OCI-LY1 (cell line): ENCODE results near the gene SMIM9.

Source experiments
- H2AFZ ChIP-seq: fragments of 200-600 bp; sonication (generic), shearing (Covaris generic); 2 replicates; pipeline ENCODE4 v1.6.0; 2014; ENCODE audit warnings: antibody characterized with exemption, mild to moderate bottlenecking, low read length
- H3F3A ChIP-seq: fragments of 200-600 bp; sonication (generic), shearing (Covaris generic); 2 replicates; pipeline ENCODE4 v1.6.0; 2014; ENCODE audit warnings: mild to moderate bottlenecking, antibody characterized with exemption, low read length, moderate library complexity; ENCODE audit not compliant: insufficient read depth
- H3K27ac ChIP-seq: fragments of 200-600 bp; sonication (generic); 2 replicates; pipeline ENCODE4 v1.5.1; 2014; ENCODE audit warnings: low read length, mixed run types, mild to moderate bottlenecking, low read depth; ENCODE audit not compliant: poor library complexity, severe bottlenecking
- H3K27me3 ChIP-seq: fragments of 200-600 bp; sonication (generic); 2 replicates; pipeline ENCODE4 v1.6.0; 2014; ENCODE audit warnings: antibody characterized with exemption, mild to moderate bottlenecking, low read length, moderate library complexity; ENCODE audit not compliant: insufficient read depth
- H3K36me3 ChIP-seq: fragments of 200-600 bp; sonication (generic); 2 replicates; pipeline ENCODE4 v1.6.1; 2014; ENCODE audit warnings: mild to moderate bottlenecking, antibody characterized with exemption, low read length, moderate library complexity, mixed read lengths; ENCODE audit not compliant: insufficient read depth
- H3K4me1 ChIP-seq: fragments of 200-600 bp; sonication (generic); 2 replicates; pipeline ENCODE4 v1.5.1; 2014; ENCODE audit warnings: mild to moderate bottlenecking, low read length, moderate library complexity; ENCODE audit not compliant: insufficient read depth, severe bottlenecking
- H3K4me2 ChIP-seq: fragments of 200-600 bp; sonication (generic), shearing (Covaris generic); 2 replicates; pipeline ENCODE4 v1.6.1; 2014; ENCODE audit warnings: low read length
- H3K4me3 ChIP-seq: fragments of 200-600 bp; sonication (generic); 2 replicates; pipeline ENCODE4 v1.5.1; 2014; ENCODE audit warnings: low read length, low read depth, mild to moderate bottlenecking, mixed read lengths; ENCODE audit not compliant: poor library complexity, severe bottlenecking
- H3K79me2 ChIP-seq: fragments of 200-600 bp; shearing (Covaris generic); 2 replicates; pipeline ENCODE4 v1.6.1; 2016; ENCODE audit warnings: mixed run types, low read length, mixed read lengths; ENCODE audit not compliant: insufficient read depth
- H3K9ac ChIP-seq: fragments of 200-600 bp; sonication (generic), shearing (Covaris generic); 2 replicates; pipeline ENCODE4 v1.6.1; 2014; ENCODE audit warnings: mild to moderate bottlenecking, low read length, mixed read lengths
- H3K9me2 ChIP-seq: fragments of 200-600 bp; sonication (generic), shearing (Covaris generic); 2 replicates; pipeline ENCODE4 v1.6.1; 2014; ENCODE audit warnings: low read depth, mild to moderate bottlenecking, low read length, mixed read lengths
- H3K9me3 ChIP-seq: fragments of 200-600 bp; shearing (Covaris generic); 2 replicates; pipeline ENCODE4 v1.6.1; 2014; ENCODE audit warnings: low read length, mixed read lengths
- H4K20me1 ChIP-seq: fragments of 200-600 bp; sonication (generic), shearing (Covaris generic); 2 replicates; pipeline ENCODE4 v1.6.0; 2016; ENCODE audit warnings: mild to moderate bottlenecking, low read length; ENCODE audit not compliant: insufficient read depth
- EZH2 ChIP-seq: fragments of 200-600 bp; sonication (generic), shearing (Covaris generic); IDR thresholded peaks from 2 replicates; pipeline ENCODE4 v1.8.0; 2017; ENCODE audit warnings: borderline replicate concordance, mixed run types, mild to moderate bottlenecking, antibody characterized with exemption, low read length, moderate library complexity, mixed read lengths
- TF ChIP-seq, protein P1 (sequence below): fragments of 200-600 bp; sonication (generic), shearing (Covaris generic); IDR thresholded peaks from 2 replicates; pipeline ENCODE4 v1.5.1; 2017; ENCODE audit warnings: mild to moderate bottlenecking, antibody characterized with exemption, low read length, moderate library complexity, mixed read lengths

Gene SMIM9

DNA sequence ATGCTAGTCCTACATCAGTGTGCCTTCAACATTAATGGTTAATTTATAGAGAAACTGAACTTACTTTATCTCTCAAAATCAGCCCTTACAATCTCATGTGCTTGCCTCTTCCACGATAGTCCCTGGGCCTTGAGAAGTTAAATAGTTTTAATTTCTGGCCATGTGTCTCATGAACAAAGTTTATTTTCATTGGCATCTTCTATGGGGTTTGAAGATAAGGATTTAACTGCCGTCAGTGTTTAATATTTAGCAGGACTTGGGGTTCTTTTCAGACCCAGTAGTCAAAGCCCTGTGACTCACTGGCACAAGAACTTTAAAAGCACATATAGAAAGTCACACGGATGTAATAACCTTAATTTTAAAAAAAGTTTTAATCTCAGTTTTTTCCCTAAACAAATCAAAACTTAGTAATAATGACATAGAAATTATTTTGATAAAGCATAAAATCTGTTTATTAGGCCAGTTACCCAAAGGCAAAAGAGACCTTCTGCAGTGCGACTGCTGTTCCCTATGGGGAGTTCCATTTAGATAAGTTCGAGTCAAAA lies 19.1 kb downstream of the SMIM9 start:
- Histone ChIP-seq H3K27me3 (no peaks in the 10 kb centered on the region), H3K27ac (no peak overlapping the region), H3K79me2 (no peaks in the 10 kb centered on the region), H3K4me1 (peaks cover 17% of the 10 kb centered on the region), H3F3A (no peaks in the 10 kb centered on the region), H3K4me2 (no peak overlapping the region), H3K4me3 (no peak overlapping the region), H4K20me1 (no peaks in the 10 kb centered on the region), H3K36me3 (no peaks in the 10 kb centered on the region; the same call in 1 of the 2 replicates), H3K9me3 (no peaks in the 10 kb centered on the region), H3K9me2 (no peaks in the 10 kb centered on the region), H2AFZ (no peak overlapping the region), H3K9ac (no peak overlapping the region)
- TF ChIP-seq, protein P1, sequence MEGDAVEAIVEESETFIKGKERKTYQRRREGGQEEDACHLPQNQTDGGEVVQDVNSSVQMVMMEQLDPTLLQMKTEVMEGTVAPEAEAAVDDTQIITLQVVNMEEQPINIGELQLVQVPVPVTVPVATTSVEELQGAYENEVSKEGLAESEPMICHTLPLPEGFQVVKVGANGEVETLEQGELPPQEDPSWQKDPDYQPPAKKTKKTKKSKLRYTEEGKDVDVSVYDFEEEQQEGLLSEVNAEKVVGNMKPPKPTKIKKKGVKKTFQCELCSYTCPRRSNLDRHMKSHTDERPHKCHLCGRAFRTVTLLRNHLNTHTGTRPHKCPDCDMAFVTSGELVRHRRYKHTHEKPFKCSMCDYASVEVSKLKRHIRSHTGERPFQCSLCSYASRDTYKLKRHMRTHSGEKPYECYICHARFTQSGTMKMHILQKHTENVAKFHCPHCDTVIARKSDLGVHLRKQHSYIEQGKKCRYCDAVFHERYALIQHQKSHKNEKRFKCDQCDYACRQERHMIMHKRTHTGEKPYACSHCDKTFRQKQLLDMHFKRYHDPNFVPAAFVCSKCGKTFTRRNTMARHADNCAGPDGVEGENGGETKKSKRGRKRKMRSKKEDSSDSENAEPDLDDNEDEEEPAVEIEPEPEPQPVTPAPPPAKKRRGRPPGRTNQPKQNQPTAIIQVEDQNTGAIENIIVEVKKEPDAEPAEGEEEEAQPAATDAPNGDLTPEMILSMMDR = no peak
- TF ChIP-seq EZH2 = no peak

DNA sequence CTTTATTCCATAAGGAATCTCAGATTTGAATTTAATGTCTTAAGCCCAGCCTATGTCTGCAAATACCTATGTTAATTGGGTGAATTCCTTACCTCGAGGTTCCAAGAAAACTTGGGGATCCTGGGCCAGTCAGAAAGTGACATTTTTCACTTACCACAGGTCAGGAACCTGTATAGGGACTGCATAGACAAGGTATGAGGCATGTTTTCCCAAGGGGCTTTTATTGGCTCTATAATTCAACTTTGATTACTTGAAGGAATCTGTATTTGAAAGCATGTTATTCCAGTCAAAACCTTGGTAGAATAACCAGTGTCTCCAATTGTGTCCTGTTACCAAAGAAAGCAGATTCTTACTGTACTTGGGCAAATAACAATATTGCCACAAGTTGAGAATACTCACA lies 20.7 kb downstream of the SMIM9 start:
- TF ChIP-seq EZH2 = no peak
- TF ChIP-seq, protein P1 = no peak
- Histone ChIP-seq H3K4me2 (no peak overlapping the region), H3K9ac (no peak overlapping the region), H3K4me3 (no peak overlapping the region), H2AFZ (no peak overlapping the region), H3K9me3 (no peaks in the 10 kb centered on the region), H4K20me1 (no peaks in the 10 kb centered on the region), H3K4me1 (peaks cover 2% of the 10 kb centered on the region), H3K27me3 (no peaks in the 10 kb centered on the region), H3K79me2 (no peaks in the 10 kb centered on the region), H3K27ac (no peak overlapping the region), H3F3A (no peaks in the 10 kb centered on the region), H3K9me2 (no peaks in the 10 kb centered on the region), H3K36me3 (no peaks in the 10 kb centered on the region; the same call in 1 of the 2 replicates)

DNA sequence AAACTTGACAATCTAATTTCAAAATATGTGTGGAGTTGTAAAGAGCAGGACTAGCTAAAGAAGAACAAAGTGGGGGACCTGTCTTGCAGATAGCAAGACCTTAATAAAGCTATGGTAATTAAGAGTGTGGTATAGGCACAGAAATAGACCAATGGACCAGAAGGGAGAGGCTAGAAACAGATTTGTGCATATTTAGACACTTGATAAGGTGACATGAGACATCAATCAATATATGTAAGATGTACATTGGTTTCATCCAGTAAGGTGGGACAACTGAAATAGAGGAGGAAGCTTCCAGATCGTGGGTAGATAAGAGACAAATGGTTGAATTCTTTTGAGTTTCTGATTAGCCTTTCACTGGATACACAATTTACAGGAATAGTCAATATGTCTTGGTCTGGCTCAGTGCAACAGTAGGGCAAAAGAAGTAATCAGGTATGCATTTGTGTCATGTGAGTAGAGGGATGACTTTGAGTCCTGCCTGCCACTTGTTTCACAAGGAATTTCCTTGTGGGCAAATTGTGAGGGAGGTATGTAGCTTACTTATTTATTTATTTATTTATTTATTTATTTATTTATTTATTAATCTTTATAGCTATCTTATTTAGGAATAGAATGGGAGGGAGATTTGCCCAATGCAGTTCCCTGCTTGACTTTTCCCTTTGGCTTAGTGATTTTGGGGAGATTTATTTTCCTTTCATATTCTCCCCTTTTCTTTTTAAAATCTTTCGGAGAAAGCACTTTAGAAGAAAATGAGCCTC lies 21.9 kb downstream of the SMIM9 start:
- Histone ChIP-seq H3K27ac (no peak overlapping the region), H4K20me1 (no peaks in the 10 kb centered on the region), H3K4me1 (no peaks in the 10 kb centered on the region), H2AFZ (no peak overlapping the region), H3K79me2 (no peaks in the 10 kb centered on the region), H3F3A (no peaks in the 10 kb centered on the region), H3K4me3 (no peak overlapping the region), H3K9me3 (no peaks in the 10 kb centered on the region), H3K36me3 (no peaks in the 10 kb centered on the region; the same call in 1 of the 2 replicates), H3K9ac (no peak overlapping the region), H3K4me2 (no peak overlapping the region), H3K27me3 (no peaks in the 10 kb centered on the region), H3K9me2 (no peaks in the 10 kb centered on the region)
- TF ChIP-seq, protein P1 = no peak
- no peak for TF ChIP-seq EZH2
